PFSK-1 (cell line): ENCODE results near the gene CPA5.

Source experiments
- FOXP2 ChIP-seq: optimal IDR thresholded peaks from 2 replicates; pipeline ENCODE3; 2011; ENCODE audit warnings: borderline replicate concordance, control low read depth, inconsistent platforms; ENCODE audit not compliant: insufficient read depth; ENCODE audit errors: extremely low read length, extremely low read depth
- POLR2AphosphoS5 ChIP-seq: IDR thresholded peaks from 2 replicates; pipeline ENCODE4 v1.6.1; 2012; ENCODE audit warnings: low read depth, mild to moderate bottlenecking, control low read depth, low read length, moderate library complexity
- SIN3A ChIP-seq: IDR thresholded peaks from 2 replicates; pipeline ENCODE4 v1.6.1; 2012; ENCODE audit warnings: mild to moderate bottlenecking, low read length, moderate library complexity, borderline replicate concordance; ENCODE audit not compliant: insufficient read depth
- TAF1 ChIP-seq: IDR thresholded peaks from 2 replicates; pipeline ENCODE4 v1.6.1; 2012; ENCODE audit warnings: low read length, control low read depth, borderline replicate concordance; ENCODE audit not compliant: insufficient read depth
- TF ChIP-seq, protein P1 (sequence below), 2 experiments: IDR thresholded peaks; 2 replicates each; pipeline versions ENCODE4 v1.6.1 to v1.8.0; 2011 to 2012; ENCODE audit warnings: low read depth in 2 of 2, low read length in 2 of 2, control low read depth in 1 of 2, inconsistent platforms in 1 of 2, mild to moderate bottlenecking in 1 of 2, moderate library complexity in 1 of 2; ENCODE audit not compliant: insufficient read depth in 1 of 2

DNA sequence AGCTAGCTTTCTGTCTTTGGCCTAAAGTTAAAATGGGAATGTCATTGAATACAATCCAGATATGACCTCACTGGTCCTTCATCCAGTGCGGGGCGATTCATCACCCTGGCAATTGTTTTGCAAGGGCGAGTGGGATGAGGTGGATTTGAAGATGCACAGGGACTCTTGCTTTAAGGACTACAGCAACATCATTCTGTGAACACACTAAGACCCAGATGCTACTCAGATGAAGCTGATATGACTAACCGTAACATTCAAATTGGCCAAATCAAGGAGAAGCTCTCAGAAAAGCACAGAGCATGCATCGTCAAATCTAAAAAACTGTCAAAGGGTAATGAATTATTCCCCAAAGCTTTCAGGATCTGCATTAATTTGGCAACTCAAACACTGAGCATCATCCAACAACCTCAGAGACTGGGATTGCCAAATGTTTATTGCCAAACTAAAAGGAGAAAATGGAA lies 48.5 kb downstream of the CPA5 start:
- TF ChIP-seq, protein P1, sequence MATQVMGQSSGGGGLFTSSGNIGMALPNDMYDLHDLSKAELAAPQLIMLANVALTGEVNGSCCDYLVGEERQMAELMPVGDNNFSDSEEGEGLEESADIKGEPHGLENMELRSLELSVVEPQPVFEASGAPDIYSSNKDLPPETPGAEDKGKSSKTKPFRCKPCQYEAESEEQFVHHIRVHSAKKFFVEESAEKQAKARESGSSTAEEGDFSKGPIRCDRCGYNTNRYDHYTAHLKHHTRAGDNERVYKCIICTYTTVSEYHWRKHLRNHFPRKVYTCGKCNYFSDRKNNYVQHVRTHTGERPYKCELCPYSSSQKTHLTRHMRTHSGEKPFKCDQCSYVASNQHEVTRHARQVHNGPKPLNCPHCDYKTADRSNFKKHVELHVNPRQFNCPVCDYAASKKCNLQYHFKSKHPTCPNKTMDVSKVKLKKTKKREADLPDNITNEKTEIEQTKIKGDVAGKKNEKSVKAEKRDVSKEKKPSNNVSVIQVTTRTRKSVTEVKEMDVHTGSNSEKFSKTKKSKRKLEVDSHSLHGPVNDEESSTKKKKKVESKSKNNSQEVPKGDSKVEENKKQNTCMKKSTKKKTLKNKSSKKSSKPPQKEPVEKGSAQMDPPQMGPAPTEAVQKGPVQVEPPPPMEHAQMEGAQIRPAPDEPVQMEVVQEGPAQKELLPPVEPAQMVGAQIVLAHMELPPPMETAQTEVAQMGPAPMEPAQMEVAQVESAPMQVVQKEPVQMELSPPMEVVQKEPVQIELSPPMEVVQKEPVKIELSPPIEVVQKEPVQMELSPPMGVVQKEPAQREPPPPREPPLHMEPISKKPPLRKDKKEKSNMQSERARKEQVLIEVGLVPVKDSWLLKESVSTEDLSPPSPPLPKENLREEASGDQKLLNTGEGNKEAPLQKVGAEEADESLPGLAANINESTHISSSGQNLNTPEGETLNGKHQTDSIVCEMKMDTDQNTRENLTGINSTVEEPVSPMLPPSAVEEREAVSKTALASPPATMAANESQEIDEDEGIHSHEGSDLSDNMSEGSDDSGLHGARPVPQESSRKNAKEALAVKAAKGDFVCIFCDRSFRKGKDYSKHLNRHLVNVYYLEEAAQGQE (IDR thresholded peaks at IDR 0.05; ENCODE audit: insufficient read depth in 1 of 2, low read depth in 2 of 2, low read length in 2 of 2) = no peak
- TF ChIP-seq POLR2AphosphoS5 = no peak
- TF ChIP-seq FOXP2 = no peak
- no peak for TF ChIP-seq TAF1
- no peak for TF ChIP-seq SIN3A
